ENCODE results near the gene KAZN. TPM values are rescaled to one million over a fixed set of nuclear protein-coding genes. Genes with fewer than 3 reads are reported as not detected.

The KAZN gene
- total and polyA plus RNA-seq, 2 donors from 2014 or later, result 17.4 to 60.8 TPM

- H3K36me3 ChIP-seq (ENCODE audit: control insufficient read depth in 2 of 3, insufficient read depth in 3 of 3, low read length in 3 of 3), result peaks cover 7 to 47% (median 11%) of the 10 kb centered on the region in 3 donors
- FAIRE-seq, result no peak
- no peak for TF ChIP-seq CTCF (IDR thresholded peaks at IDR 0.05; ENCODE audit: borderline replicate concordance, extremely low read depth, insufficient read depth)
Measured at GRCh38 chr1:15063346-15063745, 464.9 kb downstream of the KAZN start.

DNA sequence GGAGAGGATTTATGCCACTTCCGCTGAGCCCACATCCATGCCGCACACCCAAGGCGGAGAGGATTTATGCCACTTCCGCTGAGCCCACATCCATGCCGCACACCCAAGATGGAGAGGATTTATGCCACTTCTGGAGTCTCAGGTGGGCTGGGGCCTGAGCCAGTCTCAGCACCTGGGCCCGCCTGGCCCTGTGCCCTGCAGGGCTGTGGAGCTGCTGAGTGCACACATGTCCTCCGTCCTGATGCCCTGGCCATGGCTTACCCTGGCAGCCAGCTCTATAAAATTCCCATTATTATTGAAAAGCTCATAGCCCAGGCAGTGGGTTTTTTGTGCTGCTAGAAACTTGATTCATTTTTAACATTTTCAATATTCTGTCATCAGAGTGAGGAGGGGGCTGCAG lies 465.3 kb downstream of the KAZN start:
- H3K9me3 ChIP-seq (ENCODE audit: control insufficient read depth in 2 of 3, insufficient read depth in 1 of 3, low read length in 3 of 3), result no peaks in the 10 kb centered on the region
- peaks cover 7 to 45% (median 11%) of the 10 kb centered on the region in 3 donors for H3K36me3 ChIP-seq (ENCODE audit: control insufficient read depth in 2 of 3, insufficient read depth in 3 of 3, low read length in 3 of 3)
- H3K9ac ChIP-seq (ENCODE audit: low read length in 3 of 3), result no peak overlapping the region
- no peaks in the 10 kb centered on the region for H3K27me3 ChIP-seq (ENCODE audit: control insufficient read depth, insufficient read depth, low read length)
- TF ChIP-seq CTCF (IDR thresholded peaks at IDR 0.05; ENCODE audit: borderline replicate concordance, extremely low read depth, insufficient read depth), result no peak
- intact Hi-C loops (cut with DNase I), result no loop called here
- H3K4me3 ChIP-seq (ENCODE audit: low read length in 3 of 3), result no peak overlapping the region
- peaks cover 0 to 2% (median 0%) of the 10 kb centered on the region in 3 donors for H3K4me1 ChIP-seq (ENCODE audit: control insufficient read depth in 2 of 3, insufficient read depth in 2 of 3, low read depth in 1 of 3, low read length in 3 of 3)
- no peak overlapping the region for H3K27ac ChIP-seq (ENCODE audit: low read depth in 2 of 2, low read length in 2 of 2)
- DNase-seq (no peak), FAIRE-seq (no peak)

More at GRCh38 chr1:15063346-15063745, 464.9 kb downstream of the KAZN start:
- no peak overlapping the region for H3K4me3 ChIP-seq (ENCODE audit: low read length in 3 of 3)
- peaks cover 0 to 2% (median 0%) of the 10 kb centered on the region in 3 donors for H3K4me1 ChIP-seq (ENCODE audit: control insufficient read depth in 2 of 3, insufficient read depth in 2 of 3, low read depth in 1 of 3, low read length in 3 of 3)
- intact Hi-C loops (cut with DNase I), result no loop called here
- no peaks in the 10 kb centered on the region for H3K27me3 ChIP-seq (ENCODE audit: control insufficient read depth, insufficient read depth, low read length)
- no peak overlapping the region for H3K27ac ChIP-seq (ENCODE audit: low read depth in 2 of 2, low read length in 2 of 2)
- DNase-seq, result peak in 1 of 5 donors; percentile 35
- H3K9ac ChIP-seq (ENCODE audit: low read length in 3 of 3), result no peak overlapping the region
- no peaks in the 10 kb centered on the region for H3K9me3 ChIP-seq (ENCODE audit: control insufficient read depth in 2 of 3, insufficient read depth in 1 of 3, low read length in 3 of 3)

- H3K36me3 ChIP-seq (ENCODE audit: control insufficient read depth in 2 of 3, insufficient read depth in 3 of 3, low read length in 3 of 3), result peaks cover 7 to 45% (median 11%) of the 10 kb centered on the region in 3 donors
- no peak for DNase-seq
- H3K27ac ChIP-seq (ENCODE audit: low read depth in 2 of 2, low read length in 2 of 2), result no peak overlapping the region
- intact Hi-C loops (cut with DNase I), result no loop called here
- no peak overlapping the region for H3K9ac ChIP-seq (ENCODE audit: low read length in 3 of 3)
- H3K4me1 ChIP-seq (ENCODE audit: control insufficient read depth in 2 of 3, insufficient read depth in 2 of 3, low read depth in 1 of 3, low read length in 3 of 3), result peaks cover 0 to 2% (median 0%) of the 10 kb centered on the region in 3 donors
- no peak for TF ChIP-seq CTCF (IDR thresholded peaks at IDR 0.05; ENCODE audit: borderline replicate concordance, extremely low read depth, insufficient read depth)
- no peaks in the 10 kb centered on the region for H3K9me3 ChIP-seq (ENCODE audit: control insufficient read depth in 2 of 3, insufficient read depth in 1 of 3, low read length in 3 of 3)
- no peak overlapping the region for H3K4me3 ChIP-seq (ENCODE audit: low read length in 3 of 3)
- no peak for FAIRE-seq
- H3K27me3 ChIP-seq (ENCODE audit: control insufficient read depth, insufficient read depth, low read length), result no peaks in the 10 kb centered on the region
Measured at GRCh38 chr1:15064217-15064929, 465.9 kb downstream of the KAZN start.

Measured in kidney (tissue), 14 donors.